ENCODE results near the gene KRT20. TPM values are rescaled to one million over a fixed set of nuclear protein-coding genes. Genes with fewer than 3 reads are reported as not detected.

Gene KRT20
- total RNA-seq, 4 donors from 2014 or later: 207 to 797 (median 735) TPM

DNA sequence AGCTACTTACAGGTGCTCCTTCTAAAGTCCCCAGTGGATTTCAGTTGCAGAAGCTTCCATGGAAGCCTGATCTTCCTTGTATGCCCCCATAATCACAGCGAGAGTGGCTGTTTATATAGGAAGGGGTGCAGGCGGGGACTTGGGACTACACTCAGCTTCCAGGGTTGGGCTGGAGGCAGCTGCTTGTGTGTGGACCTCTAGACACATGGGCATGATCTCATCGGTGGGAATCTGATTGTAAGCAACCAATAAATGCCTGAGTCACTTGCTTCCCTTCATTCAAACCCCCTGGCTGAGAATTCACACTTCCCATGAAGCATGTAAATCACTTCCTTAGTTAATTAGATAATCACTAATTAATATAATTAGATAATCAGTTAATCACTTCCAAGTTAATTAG lies 1.0 kb upstream of the KRT20 start:
- intact Hi-C loops (cut with DNase I; ENCODE audit: low total_unique reads) (no loop called here), in situ Hi-C loops (cut with MboI; ENCODE audit: low pct_ligation_motif_present in 1 of 4, low pct_unique_long_range_greater_than_20kb in 1 of 4, low sequenced_read_pairs in 3 of 4) (no loop called here)
- H3K36me3 ChIP-seq: no peaks in the 10 kb centered on the region
- DNase-seq: no peak
- TF ChIP-seq, protein P1, sequence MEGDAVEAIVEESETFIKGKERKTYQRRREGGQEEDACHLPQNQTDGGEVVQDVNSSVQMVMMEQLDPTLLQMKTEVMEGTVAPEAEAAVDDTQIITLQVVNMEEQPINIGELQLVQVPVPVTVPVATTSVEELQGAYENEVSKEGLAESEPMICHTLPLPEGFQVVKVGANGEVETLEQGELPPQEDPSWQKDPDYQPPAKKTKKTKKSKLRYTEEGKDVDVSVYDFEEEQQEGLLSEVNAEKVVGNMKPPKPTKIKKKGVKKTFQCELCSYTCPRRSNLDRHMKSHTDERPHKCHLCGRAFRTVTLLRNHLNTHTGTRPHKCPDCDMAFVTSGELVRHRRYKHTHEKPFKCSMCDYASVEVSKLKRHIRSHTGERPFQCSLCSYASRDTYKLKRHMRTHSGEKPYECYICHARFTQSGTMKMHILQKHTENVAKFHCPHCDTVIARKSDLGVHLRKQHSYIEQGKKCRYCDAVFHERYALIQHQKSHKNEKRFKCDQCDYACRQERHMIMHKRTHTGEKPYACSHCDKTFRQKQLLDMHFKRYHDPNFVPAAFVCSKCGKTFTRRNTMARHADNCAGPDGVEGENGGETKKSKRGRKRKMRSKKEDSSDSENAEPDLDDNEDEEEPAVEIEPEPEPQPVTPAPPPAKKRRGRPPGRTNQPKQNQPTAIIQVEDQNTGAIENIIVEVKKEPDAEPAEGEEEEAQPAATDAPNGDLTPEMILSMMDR (IDR thresholded peaks at IDR 0.05): no peak
- TF ChIP-seq POLR2A (IDR thresholded peaks at IDR 0.05): no peak
- TF ChIP-seq EP300 (IDR thresholded peaks at IDR 0.05; ENCODE audit: low read depth): no peak
- no peak for TF ChIP-seq POLR2AphosphoS5 (IDR thresholded peaks at IDR 0.05)
- H3K4me1 ChIP-seq: peaks cover 0 to 8% (median 1%) of the 10 kb centered on the region in 4 donors
- peak overlapping the region; percentile 55 to 78 (median 72) for H3K27ac ChIP-seq
- H3K9me3 ChIP-seq: no peaks in the 10 kb centered on the region
- H3K27me3 ChIP-seq: peaks cover 12% of the 10 kb centered on the region
- H3K4me3 ChIP-seq: no peak overlapping the region
- 40% methylated on average over 3 of the region's 3 CpGs; no CpG with 5 or more reads in 1 of the 2 donors for WGBS, 2 donors (ENCODE audit: low coverage in 1 of 2)

DNA sequence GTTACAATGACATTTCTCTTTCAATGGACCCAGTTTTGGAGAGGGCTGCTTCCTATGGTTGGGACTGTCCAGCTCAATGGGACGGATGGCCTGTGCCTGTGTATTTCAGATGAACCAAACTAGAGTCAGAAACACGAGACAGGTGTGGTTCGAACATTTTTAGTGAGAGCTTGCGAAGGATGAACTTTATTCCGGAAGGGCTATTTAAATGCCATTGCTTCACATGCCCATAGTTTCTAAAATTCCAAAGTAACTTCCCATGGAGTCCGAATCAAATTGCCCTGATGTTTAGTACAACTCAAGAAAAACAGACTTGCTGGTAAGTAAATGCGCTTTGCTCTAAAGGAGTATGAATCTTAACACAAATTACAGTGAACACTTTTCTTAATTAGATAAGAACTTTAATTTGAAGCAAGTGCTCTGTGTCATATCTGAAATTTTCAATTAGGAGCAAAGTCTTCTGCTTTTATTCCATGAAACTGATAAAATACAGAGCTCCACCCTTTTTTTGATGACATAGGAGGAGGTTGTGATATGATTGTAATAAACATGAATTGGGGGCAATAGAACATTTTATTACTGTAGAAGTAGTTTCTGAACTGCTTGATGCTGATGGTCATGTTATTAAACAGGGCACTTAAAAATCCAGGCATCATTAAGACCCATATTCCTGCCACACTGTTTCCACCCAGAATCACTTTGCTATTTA lies 1.3 kb downstream of the KRT20 start:
- Histone ChIP-seq H3K4me3 (peak overlapping the region in 3 of 4 donors; percentile 17 to 46 (median 32)), H3K27me3 (peaks cover 12% of the 10 kb centered on the region), H3K36me3 (no peaks in the 10 kb centered on the region), H3K27ac (peak overlapping the region; percentile 71 to 79 (median 75)), H3K4me1 (peaks cover 0 to 8% (median 1%) of the 10 kb centered on the region in 4 donors), H3K9me3 (no peaks in the 10 kb centered on the region)
- 52 to 55% methylated on average over 7 of the region's 7 CpGs for whole genome bisulfite sequencing, 2 donors (ENCODE audit: low coverage in 1 of 2)
- TF ChIP-seq POLR2AphosphoS5 (IDR thresholded peaks at IDR 0.05) (peak in 2 of 3 donors; percentile 48 to 50), POLR2A (IDR thresholded peaks at IDR 0.05) (peak; percentile 49), EP300 (IDR thresholded peaks at IDR 0.05; ENCODE audit: low read depth) (no peak)
- TF ChIP-seq, protein P1 (IDR thresholded peaks at IDR 0.05): no peak
- intact Hi-C loops (cut with DNase I; ENCODE audit: low total_unique reads): no loop called here
- no peak for DNase-seq
- in situ Hi-C loops (cut with MboI; ENCODE audit: low pct_ligation_motif_present in 1 of 4, low pct_unique_long_range_greater_than_20kb in 1 of 4, low sequenced_read_pairs in 3 of 4): no loop called here

DNA sequence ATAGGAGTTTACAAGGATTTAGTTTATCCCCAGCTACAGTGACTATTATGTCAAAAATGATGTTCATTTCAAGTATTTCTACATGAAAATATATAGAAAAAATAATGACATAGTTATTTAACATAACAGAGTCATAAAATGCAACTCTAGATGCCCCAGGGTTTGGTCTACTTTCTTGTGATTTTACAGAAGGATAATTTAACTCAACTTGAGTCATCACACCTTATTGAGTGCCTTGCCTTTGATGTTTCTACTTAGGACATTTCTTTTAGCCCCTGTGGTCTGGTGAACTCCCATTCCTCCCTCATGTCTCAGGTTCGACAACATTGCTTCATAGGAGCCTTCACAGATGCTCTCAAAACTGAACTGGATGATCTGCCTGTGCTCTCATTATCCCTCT lies 2.0 kb downstream of the KRT20 start:
- 63 to 83% methylated on average over 1 of the region's 1 CpG for WGBS, 2 donors (ENCODE audit: low coverage in 1 of 2)
- Histone ChIP-seq H3K9me3 (no peaks in the 10 kb centered on the region), H3K27ac (peak overlapping the region; percentile 71 to 79 (median 75)), H3K4me1 (peaks cover 0 to 8% (median 1%) of the 10 kb centered on the region in 4 donors), H3K36me3 (no peaks in the 10 kb centered on the region), H3K4me3 (peak overlapping the region in 3 of 4 donors; percentile 17 to 46 (median 32)), H3K27me3 (peaks cover 8% of the 10 kb centered on the region)
- in situ Hi-C loops (cut with MboI; ENCODE audit: low pct_ligation_motif_present in 1 of 4, low pct_unique_long_range_greater_than_20kb in 1 of 4, low sequenced_read_pairs in 3 of 4) (no loop called here), intact Hi-C loops (cut with DNase I; ENCODE audit: low total_unique reads) (no loop called here)
- no peak for DNase-seq
- TF ChIP-seq, protein P1 (IDR thresholded peaks at IDR 0.05): no peak
- no peak for TF ChIP-seq POLR2A (IDR thresholded peaks at IDR 0.05)
- no peak for TF ChIP-seq POLR2AphosphoS5 (IDR thresholded peaks at IDR 0.05)
- no peak for TF ChIP-seq EP300 (IDR thresholded peaks at IDR 0.05; ENCODE audit: low read depth)

DNA sequence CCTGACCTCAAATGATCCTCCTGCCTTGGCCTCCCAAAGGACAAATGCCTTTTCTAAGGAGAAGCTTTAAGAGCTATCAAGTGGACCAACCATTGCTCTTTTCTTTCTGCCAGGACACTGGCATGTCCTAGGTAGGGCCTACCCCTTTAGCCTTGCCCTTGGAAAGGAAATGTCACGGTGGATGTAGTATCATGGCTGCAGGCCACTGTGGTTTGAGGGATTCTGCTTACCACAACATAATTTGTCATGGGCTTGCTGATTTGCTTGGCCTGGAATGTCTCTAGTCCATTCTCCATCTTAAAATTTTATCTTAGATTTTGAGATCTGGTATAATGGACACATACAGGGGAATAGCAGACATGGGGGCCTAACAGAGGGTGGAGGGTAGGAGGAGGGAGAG lies 6.0 kb downstream of the KRT20 start:
- DNase-seq: no peak
- no peaks in the 10 kb centered on the region for H3K36me3 ChIP-seq
- in situ Hi-C loops (cut with MboI; ENCODE audit: low pct_ligation_motif_present in 1 of 4, low pct_unique_long_range_greater_than_20kb in 1 of 4, low sequenced_read_pairs in 3 of 4): no loop called here
- WGBS, 2 donors (ENCODE audit: low coverage in 1 of 2): 93 to 100% methylated on average over 1 of the region's 1 CpG
- H3K27ac ChIP-seq: no peak overlapping the region
- TF ChIP-seq, protein P1 (IDR thresholded peaks at IDR 0.05): no peak
- no peak for TF ChIP-seq POLR2AphosphoS5 (IDR thresholded peaks at IDR 0.05)
- no peak for TF ChIP-seq EP300 (IDR thresholded peaks at IDR 0.05; ENCODE audit: low read depth)
- TF ChIP-seq POLR2A (IDR thresholded peaks at IDR 0.05): no peak
- H3K4me3 ChIP-seq: no peak overlapping the region
- no peaks in the 10 kb centered on the region for H3K4me1 ChIP-seq
- H3K9me3 ChIP-seq: no peaks in the 10 kb centered on the region
- H3K27me3 ChIP-seq: no peaks in the 10 kb centered on the region
- intact Hi-C loops (cut with DNase I; ENCODE audit: low total_unique reads): no loop called here
